ENCODE results near the gene OR10A6.

The OR10A6 gene

GRCh38 chr11:7900686-7901085 is 30.4 kb downstream of the OR10A6 start:
- Histone ChIP-seq H3K27ac (ENCODE audit: insufficient read depth, low read depth, low read length, poor library complexity, severe bottlenecking) (no peak overlapping the region), H3K4me3 (ENCODE audit: insufficient read depth, low read depth, low read length) (no peak overlapping the region)

GRCh38 chr11:7899418-7899817 is 31.6 kb downstream of the OR10A6 start:
- H3K36me3 ChIP-seq (ENCODE audit: control insufficient read depth, insufficient read depth, low read length) = no peaks in the 10 kb centered on the region
- no peaks in the 10 kb centered on the region for H3K9me3 ChIP-seq (ENCODE audit: control insufficient read depth, low read length)
- H3K4me1 ChIP-seq (ENCODE audit: control insufficient read depth, insufficient read depth, low read length) = no peaks in the 10 kb centered on the region
- H3K27ac ChIP-seq (ENCODE audit: insufficient read depth, low read depth, low read length, poor library complexity, severe bottlenecking) = no peak overlapping the region
- H3K4me3 ChIP-seq (ENCODE audit: insufficient read depth, low read depth, low read length) = no peak overlapping the region
- no peaks in the 10 kb centered on the region for H3K27me3 ChIP-seq (ENCODE audit: control insufficient read depth, insufficient read depth, low read length, poor library complexity, severe bottlenecking)
- 74 to 78% methylated on average over 4 of the region's 4 CpGs for WGBS, 2 experiments

More at GRCh38 chr11:7900686-7901085, 30.4 kb downstream of the OR10A6 start:
- Histone ChIP-seq H3K27me3 (ENCODE audit: control insufficient read depth, insufficient read depth, low read length, poor library complexity, severe bottlenecking) (no peaks in the 10 kb centered on the region), H3K9me3 (ENCODE audit: control insufficient read depth, low read length) (no peaks in the 10 kb centered on the region), H3K36me3 (ENCODE audit: control insufficient read depth, insufficient read depth, low read length) (no peaks in the 10 kb centered on the region), H3K4me1 (ENCODE audit: control insufficient read depth, insufficient read depth, low read length) (peaks cover 7% of the 10 kb centered on the region)
- WGBS, 2 experiments = 89 to 93% methylated on average over 2 to 4 of the region's 4 CpGs

GRCh38 chr11:7898666-7899283 is 32.3 kb downstream of the OR10A6 start:
- no peaks in the 10 kb centered on the region for H3K4me1 ChIP-seq (ENCODE audit: control insufficient read depth, insufficient read depth, low read length)
- H3K27ac ChIP-seq (ENCODE audit: insufficient read depth, low read depth, low read length, poor library complexity, severe bottlenecking) = no peak overlapping the region
- no peaks in the 10 kb centered on the region for H3K27me3 ChIP-seq (ENCODE audit: control insufficient read depth, insufficient read depth, low read length, poor library complexity, severe bottlenecking)
- 95% methylated on average over 5 of the region's 5 CpGs for WGBS, 2 experiments
- H3K36me3 ChIP-seq (ENCODE audit: control insufficient read depth, insufficient read depth, low read length) = no peaks in the 10 kb centered on the region
- H3K9me3 ChIP-seq (ENCODE audit: control insufficient read depth, low read length) = no peaks in the 10 kb centered on the region
- no peak overlapping the region for H3K4me3 ChIP-seq (ENCODE audit: insufficient read depth, low read depth, low read length)

GRCh38 chr11:7896009-7896785 is 34.9 kb downstream of the OR10A6 start:
- Histone ChIP-seq H3K36me3 (ENCODE audit: control insufficient read depth, insufficient read depth, low read length) (no peaks in the 10 kb centered on the region), H3K4me1 (ENCODE audit: control insufficient read depth, insufficient read depth, low read length) (no peaks in the 10 kb centered on the region), H3K27ac (ENCODE audit: insufficient read depth, low read depth, low read length, poor library complexity, severe bottlenecking) (no peak overlapping the region), H3K27me3 (ENCODE audit: control insufficient read depth, insufficient read depth, low read length, poor library complexity, severe bottlenecking) (no peaks in the 10 kb centered on the region), H3K9me3 (ENCODE audit: control insufficient read depth, low read length) (no peaks in the 10 kb centered on the region), H3K4me3 (ENCODE audit: insufficient read depth, low read depth, low read length) (no peak overlapping the region)
- WGBS, 2 experiments = 86 to 89% methylated on average over 1 of the region's 1 CpG

GRCh38 chr11:7894251-7894650 is 36.8 kb downstream of the OR10A6 start:
- Histone ChIP-seq H3K4me1 (ENCODE audit: control insufficient read depth, insufficient read depth, low read length) (peaks cover 9% of the 10 kb centered on the region), H3K27ac (ENCODE audit: insufficient read depth, low read depth, low read length, poor library complexity, severe bottlenecking) (no peak overlapping the region), H3K27me3 (ENCODE audit: control insufficient read depth, insufficient read depth, low read length, poor library complexity, severe bottlenecking) (no peaks in the 10 kb centered on the region), H3K36me3 (ENCODE audit: control insufficient read depth, insufficient read depth, low read length) (no peaks in the 10 kb centered on the region), H3K4me3 (ENCODE audit: insufficient read depth, low read depth, low read length) (no peak overlapping the region), H3K9me3 (ENCODE audit: control insufficient read depth, low read length) (no peaks in the 10 kb centered on the region)
- 92% methylated on average over 1 to 2 of the region's 3 CpGs for WGBS, 2 experiments

GRCh38 chr11:7893796-7894195 is 37.3 kb downstream of the OR10A6 start:
- Histone ChIP-seq H3K27me3 (ENCODE audit: control insufficient read depth, insufficient read depth, low read length, poor library complexity, severe bottlenecking) (no peaks in the 10 kb centered on the region), H3K4me1 (ENCODE audit: control insufficient read depth, insufficient read depth, low read length) (peaks cover 9% of the 10 kb centered on the region), H3K4me3 (ENCODE audit: insufficient read depth, low read depth, low read length) (no peak overlapping the region), H3K9me3 (ENCODE audit: control insufficient read depth, low read length) (no peaks in the 10 kb centered on the region), H3K27ac (ENCODE audit: insufficient read depth, low read depth, low read length, poor library complexity, severe bottlenecking) (no peak overlapping the region), H3K36me3 (ENCODE audit: control insufficient read depth, insufficient read depth, low read length) (no peaks in the 10 kb centered on the region)
- WGBS, 2 experiments = 86 to 91% methylated on average over 2 of the region's 2 CpGs

GRCh38 chr11:7892840-7893254 is 38.2 kb downstream of the OR10A6 start:
- no peaks in the 10 kb centered on the region for H3K9me3 ChIP-seq (ENCODE audit: control insufficient read depth, low read length)
- no peaks in the 10 kb centered on the region for H3K36me3 ChIP-seq (ENCODE audit: control insufficient read depth, insufficient read depth, low read length)
- H3K4me1 ChIP-seq (ENCODE audit: control insufficient read depth, insufficient read depth, low read length) = peaks cover 9% of the 10 kb centered on the region
- H3K27me3 ChIP-seq (ENCODE audit: control insufficient read depth, insufficient read depth, low read length, poor library complexity, severe bottlenecking) = no peaks in the 10 kb centered on the region
- no peak overlapping the region for H3K4me3 ChIP-seq (ENCODE audit: insufficient read depth, low read depth, low read length)
- WGBS, 2 experiments = 14 to 18% methylated on average over 2 of the region's 2 CpGs
- no peak overlapping the region for H3K27ac ChIP-seq (ENCODE audit: insufficient read depth, low read depth, low read length, poor library complexity, severe bottlenecking)

- no peaks in the 10 kb centered on the region for H3K9me3 ChIP-seq (ENCODE audit: control insufficient read depth, low read length)
- no peaks in the 10 kb centered on the region for H3K27me3 ChIP-seq (ENCODE audit: control insufficient read depth, insufficient read depth, low read length, poor library complexity, severe bottlenecking)
- H3K4me3 ChIP-seq (ENCODE audit: insufficient read depth, low read depth, low read length) = no peak overlapping the region
- no peak overlapping the region for H3K27ac ChIP-seq (ENCODE audit: insufficient read depth, low read depth, low read length, poor library complexity, severe bottlenecking)
- peaks cover 9% of the 10 kb centered on the region for H3K4me1 ChIP-seq (ENCODE audit: control insufficient read depth, insufficient read depth, low read length)
- 80 to 83% methylated on average over 6 of the region's 6 CpGs for WGBS, 2 experiments
- no peaks in the 10 kb centered on the region for H3K36me3 ChIP-seq (ENCODE audit: control insufficient read depth, insufficient read depth, low read length)
Observed at GRCh38 chr11:7892059-7892699, 38.9 kb downstream of the OR10A6 start.

- H3K9me3 ChIP-seq (ENCODE audit: control insufficient read depth, low read length) = no peaks in the 10 kb centered on the region
- no peak overlapping the region for H3K4me3 ChIP-seq (ENCODE audit: insufficient read depth, low read depth, low read length)
- H3K36me3 ChIP-seq (ENCODE audit: control insufficient read depth, insufficient read depth, low read length) = no peaks in the 10 kb centered on the region
- H3K27me3 ChIP-seq (ENCODE audit: control insufficient read depth, insufficient read depth, low read length, poor library complexity, severe bottlenecking) = no peaks in the 10 kb centered on the region
- H3K4me1 ChIP-seq (ENCODE audit: control insufficient read depth, insufficient read depth, low read length) = peaks cover 9% of the 10 kb centered on the region
- no peak overlapping the region for H3K27ac ChIP-seq (ENCODE audit: insufficient read depth, low read depth, low read length, poor library complexity, severe bottlenecking)
- WGBS, 2 experiments = 80 to 85% methylated on average over 6 of the region's 6 CpGs
Observed at GRCh38 chr11:7890417-7891172, 40.5 kb downstream of the OR10A6 start.

- H3K4me1 ChIP-seq (ENCODE audit: control insufficient read depth, insufficient read depth, low read length) = peaks cover 9% of the 10 kb centered on the region
- H3K27ac ChIP-seq (ENCODE audit: insufficient read depth, low read depth, low read length, poor library complexity, severe bottlenecking) = no peak overlapping the region
- H3K4me3 ChIP-seq (ENCODE audit: insufficient read depth, low read depth, low read length) = no peak overlapping the region
- no peaks in the 10 kb centered on the region for H3K36me3 ChIP-seq (ENCODE audit: control insufficient read depth, insufficient read depth, low read length)
- H3K27me3 ChIP-seq (ENCODE audit: control insufficient read depth, insufficient read depth, low read length, poor library complexity, severe bottlenecking) = no peaks in the 10 kb centered on the region
- 91 to 93% methylated on average over 4 to 5 of the region's 5 CpGs for whole genome bisulfite sequencing, 2 experiments
- no peaks in the 10 kb centered on the region for H3K9me3 ChIP-seq (ENCODE audit: control insufficient read depth, low read length)
Observed at GRCh38 chr11:7889985-7890384, 41.1 kb downstream of the OR10A6 start.

Data from ectodermal cell (in vitro differentiated cells).